Osteoblast (primary cell): ENCODE results near the gene OR51F1. TPM values are rescaled to one million over a fixed set of nuclear protein-coding genes. Genes with fewer than 3 reads are reported as not detected.

Source experiments
- DNase-seq: peaks from one replicate; pipeline ENCODE4 v3.0.0; 2011; ENCODE audit warnings: low spot score, mixed read lengths; ENCODE audit not compliant: insufficient read length; ENCODE audit errors: missing footprints
- H2AFZ ChIP-seq: 2 replicates; pipeline ENCODE4 v1.6.0; 2011; ENCODE audit warnings: mild to moderate bottlenecking, low read length
- H3K27ac ChIP-seq: 2 replicates; pipeline ENCODE4 v1.5.1; 2011; ENCODE audit warnings: mild to moderate bottlenecking, low read depth, low read length, moderate library complexity
- H3K27me3 ChIP-seq: 2 replicates; pipeline ENCODE4 v1.6.0; 2012; ENCODE audit warnings: mild to moderate bottlenecking, control low read depth, inconsistent platforms, low read length, moderate library complexity; ENCODE audit not compliant: insufficient read depth
- H3K36me3 ChIP-seq: 2 replicates; pipeline ENCODE4 v1.5.1; 2011; ENCODE audit warnings: mild to moderate bottlenecking, low read length, control low read depth, moderate library complexity; ENCODE audit not compliant: insufficient read depth
- H3K4me1 ChIP-seq: 2 replicates; pipeline ENCODE4 v1.5.1; 2011; ENCODE audit warnings: mild to moderate bottlenecking, low read length, control low read depth, moderate library complexity; ENCODE audit not compliant: insufficient read depth
- H3K4me2 ChIP-seq: 2 replicates; pipeline ENCODE4 v1.6.0; 2011; ENCODE audit warnings: mild to moderate bottlenecking, low read length; ENCODE audit not compliant: insufficient read depth
- H3K4me3 ChIP-seq: fragments of 200-600 bp; sonication (generic); 3 replicates; pipeline ENCODE4 v1.5.1; 2012; ENCODE audit warnings: mild to moderate bottlenecking, low read length, inconsistent platforms; ENCODE audit not compliant: insufficient read depth
- H3K79me2 ChIP-seq: 2 replicates; pipeline ENCODE4 v1.6.0; 2012; ENCODE audit warnings: mild to moderate bottlenecking, low read length, control low read depth, inconsistent platforms; ENCODE audit not compliant: insufficient read depth
- H3K9me3 ChIP-seq: 2 replicates; pipeline ENCODE4 v1.5.1; 2011; ENCODE audit warnings: low read depth, low read length, control low read depth
- H4K20me1 ChIP-seq: 2 replicates; pipeline ENCODE4 v1.6.0; 2012; ENCODE audit warnings: mild to moderate bottlenecking, low read length, control low read depth; ENCODE audit not compliant: insufficient read depth
- CTCF ChIP-seq: IDR thresholded peaks from 2 replicates; pipeline ENCODE4 v1.5.1; 2011; ENCODE audit warnings: mild to moderate bottlenecking, low read depth, low read length, moderate library complexity; ENCODE audit errors: extremely low read depth
- total RNA-seq: library from RNA; depleted of rRNA; stranded (reverse); fragments of >200 nt; gene quantifications from 2 replicates; pipeline ENCODE4 v1.2.3, GENCODE V29; 2012

The OR51F1 gene
- total RNA-seq, 1 donor = not detected

GRCh38 chr11:4798427-4799183 is 28.9 kb upstream of the OR51F1 start:
- Histone ChIP-seq H3K27me3 (no peaks in the 10 kb centered on the region), H4K20me1 (no peaks in the 10 kb centered on the region)
- TF ChIP-seq CTCF = no peak

GRCh38 chr11:4797206-4797605 is 27.5 kb upstream of the OR51F1 start:
- H3K27ac ChIP-seq = no peak overlapping the region
- H3K9me3 ChIP-seq = no peaks in the 10 kb centered on the region
- no peak overlapping the region for H2AFZ ChIP-seq
- no peaks in the 10 kb centered on the region for H3K27me3 ChIP-seq
- no peaks in the 10 kb centered on the region for H4K20me1 ChIP-seq
- TF ChIP-seq CTCF = no peak
- H3K4me2 ChIP-seq = no peak overlapping the region
- no peaks in the 10 kb centered on the region for H3K36me3 ChIP-seq
- H3K79me2 ChIP-seq = no peaks in the 10 kb centered on the region
- H3K4me3 ChIP-seq = no peak overlapping the region
- H3K4me1 ChIP-seq = no peaks in the 10 kb centered on the region
- DNase-seq = no peak

More at GRCh38 chr11:4798427-4799183, 28.9 kb upstream of the OR51F1 start:
- no peak overlapping the region for H3K27ac ChIP-seq
- no peak overlapping the region for H3K4me3 ChIP-seq
- H3K79me2 ChIP-seq = no peaks in the 10 kb centered on the region
- no peaks in the 10 kb centered on the region for H3K36me3 ChIP-seq
- no peak overlapping the region for H2AFZ ChIP-seq
- no peak for DNase-seq
- peaks cover 3% of the 10 kb centered on the region for H3K9me3 ChIP-seq
- H3K4me1 ChIP-seq = no peaks in the 10 kb centered on the region
- no peak overlapping the region for H3K4me2 ChIP-seq

GRCh38 chr11:4782454-4782853 is 12.7 kb upstream of the OR51F1 start:
- H3K27ac ChIP-seq = no peak overlapping the region
- H3K79me2 ChIP-seq = no peaks in the 10 kb centered on the region
- no peak for DNase-seq
- H3K4me1 ChIP-seq = no peaks in the 10 kb centered on the region
- TF ChIP-seq CTCF = no peak
- H3K36me3 ChIP-seq = no peaks in the 10 kb centered on the region
- no peak overlapping the region for H3K4me2 ChIP-seq
- no peaks in the 10 kb centered on the region for H3K9me3 ChIP-seq
- H3K27me3 ChIP-seq = no peaks in the 10 kb centered on the region
- H4K20me1 ChIP-seq = no peaks in the 10 kb centered on the region
- no peak overlapping the region for H2AFZ ChIP-seq
- H3K4me3 ChIP-seq = no peak overlapping the region

GRCh38 chr11:4768094-4768493 is 1.6 kb downstream of the OR51F1 start:
- H3K4me2 ChIP-seq = no peak overlapping the region
- H3K27ac ChIP-seq = no peak overlapping the region
- no peaks in the 10 kb centered on the region for H3K36me3 ChIP-seq
- DNase-seq = no peak
- no peak overlapping the region for H3K4me3 ChIP-seq
- H4K20me1 ChIP-seq = no peaks in the 10 kb centered on the region
- H2AFZ ChIP-seq = no peak overlapping the region
- no peaks in the 10 kb centered on the region for H3K79me2 ChIP-seq
- H3K9me3 ChIP-seq = no peaks in the 10 kb centered on the region
- TF ChIP-seq CTCF = no peak
- H3K4me1 ChIP-seq = no peaks in the 10 kb centered on the region
- H3K27me3 ChIP-seq = no peaks in the 10 kb centered on the region
